Cardiac fibroblast (primary cell): Measurements from ENCODE around the gene GNAT2.
"Not testable (repeated sequence)": the region's sequence is repeated elsewhere in the genome, so short reads cannot be mapped to it uniquely, and the experiment has no call there.

ENCODE experiments used
- DNase-seq, 2 donors: peaks; one replicate each; pipeline versions ENCODE4 v3.0.0 to v3.0.0-alpha.2; 2010; ENCODE audit warnings: low read depth in 2 of 2
- H3K4me3 ChIP-seq, 2 donors: replicated peaks in 1 of 2; 1 replicate in 1 of 2; 2 replicates in 1 of 2; pipeline ENCODE4 v1.5.1; 2011; ENCODE audit warnings: low read depth in 2 of 2, low read length in 2 of 2, mild to moderate bottlenecking in 2 of 2, moderate library complexity in 1 of 2
- CTCF ChIP-seq: IDR thresholded peaks from one replicate; pipeline ENCODE4 v1.5.1; 2011; ENCODE audit warnings: low read depth, mild to moderate bottlenecking, low read length, inconsistent platforms

Gene GNAT2

GRCh38 chr1:109619576-109620400, at the start of gene GNAT2, which contains the start of gene AMPD2:
GNAT2 (minus strand) TSS chr1:109619616; CDS start chr1:109612870, 6,746 bp downstream.
AMPD2 (plus strand) TSS chr1:109619837; CDS start chr1:109621176, 1,339 bp downstream.
- peak; percentile 88 to 93 for DNase-seq

DNA sequence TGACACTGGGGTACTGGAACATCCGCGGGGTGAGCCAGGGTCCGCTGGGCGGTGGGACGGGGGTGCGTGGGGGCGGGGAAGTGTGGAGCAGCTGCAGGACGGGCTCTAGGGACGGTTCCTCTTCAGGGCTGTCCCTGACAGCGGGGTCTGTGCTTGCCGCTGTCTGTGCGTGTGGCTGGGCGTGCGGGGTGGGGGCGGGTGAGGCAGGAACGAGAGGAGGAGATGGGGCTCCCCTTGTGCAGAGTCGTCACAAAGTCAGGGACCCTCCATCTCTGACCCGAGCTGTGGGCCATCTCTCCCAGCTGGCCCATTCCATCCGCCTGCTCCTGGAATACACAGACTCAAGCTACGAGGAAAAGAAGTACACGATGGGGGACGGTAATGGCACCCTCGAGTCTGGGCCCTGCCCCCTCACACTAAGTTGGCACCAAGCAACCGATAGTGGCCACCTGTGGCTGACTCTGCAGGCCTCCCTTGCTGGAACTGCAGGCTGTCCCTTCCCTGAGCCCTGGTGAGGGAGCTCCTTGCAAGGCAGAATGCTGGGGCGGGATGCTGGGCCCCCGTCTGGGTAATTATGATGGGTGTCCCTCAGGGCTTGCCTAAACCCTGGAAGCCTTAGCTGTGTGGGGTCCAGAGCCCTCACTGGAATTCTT, 48.8 kb upstream of the GNAT2 start:
- no peak for DNase-seq
- peak overlapping the region; percentile 56 to 57 for H3K4me3 ChIP-seq
- TF ChIP-seq CTCF = no peak

More at GRCh38 chr1:109619576-109620400, at the start of gene GNAT2, which contains the start of gene AMPD2:
- no peak for TF ChIP-seq CTCF
- peak within 1 kb of the TSS; percentile 73 to 89 for H3K4me3 ChIP-seq

DNA sequence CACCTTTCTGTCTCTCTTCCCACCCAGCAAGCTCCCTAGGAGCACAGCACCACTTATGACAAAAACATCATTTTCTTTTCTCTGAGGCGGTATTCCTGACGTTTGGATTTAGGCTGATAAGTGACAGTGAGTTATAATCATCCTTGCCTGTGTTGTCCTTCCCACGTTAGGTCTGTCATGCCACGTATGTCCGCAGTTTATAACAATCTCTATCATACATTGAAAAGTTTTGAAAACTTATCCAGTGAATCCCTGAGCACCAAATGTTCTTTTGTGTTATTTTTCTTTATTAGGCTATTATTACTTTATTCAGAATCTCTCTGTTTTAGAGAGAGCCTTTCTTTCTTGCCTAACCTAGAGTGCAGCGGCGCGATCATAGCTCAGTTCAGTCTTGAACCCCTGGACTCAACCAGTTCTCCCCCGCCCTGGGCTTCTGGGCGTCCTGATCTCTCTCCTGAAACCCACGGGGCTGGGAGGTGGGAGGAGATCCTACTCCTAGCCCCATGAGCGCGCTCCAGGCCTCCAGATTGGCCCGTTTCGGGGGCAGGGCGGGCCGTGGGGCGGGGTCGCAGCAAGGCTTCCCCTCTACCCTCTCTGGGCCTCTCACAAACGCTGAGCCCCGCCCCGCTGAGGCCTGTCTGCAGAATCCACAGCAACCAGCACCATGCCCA, 48.2 kb upstream of the GNAT2 start, which contains the start of gene GSTM2:
TSS of gene GSTM2 (plus strand) at position 606 of the 671 bp plus-strand sequence. CDS start at position 665, 59 bp downstream.
- DNase-seq = peak; percentile 77 to 92
- TF ChIP-seq CTCF = no peak
- H3K4me3 ChIP-seq = peak within 1 kb of the TSS; percentile 56 to 57

- no peak for TF ChIP-seq CTCF
- no peak overlapping the region for H3K4me3 ChIP-seq
- no peak for DNase-seq
Observed at GRCh38 chr1:109664671-109665070, 45.3 kb upstream of the GNAT2 start.

DNA sequence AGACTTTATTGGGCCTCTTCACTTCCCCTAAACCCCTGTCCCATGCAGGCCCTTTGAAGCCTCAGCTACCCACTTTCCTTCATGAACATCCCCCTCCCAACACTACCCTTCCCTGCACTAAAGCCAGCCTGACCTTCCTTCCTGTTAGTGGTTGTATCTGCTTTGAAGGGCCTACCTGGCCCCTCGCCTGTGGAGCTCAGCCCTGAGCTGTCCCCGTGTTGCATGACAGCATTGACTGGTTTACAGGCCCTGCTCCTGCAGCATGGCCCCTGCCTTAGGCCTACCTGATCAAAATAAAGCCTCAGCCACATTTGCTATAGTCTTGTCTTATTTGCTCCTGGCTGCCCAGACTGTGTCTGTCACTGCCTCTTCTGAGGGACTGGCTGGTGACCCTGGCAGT, 42.0 kb upstream of the GNAT2 start:
- H3K4me3 ChIP-seq = no peak overlapping the region
- TF ChIP-seq CTCF = no peak
- no peak for DNase-seq

DNA sequence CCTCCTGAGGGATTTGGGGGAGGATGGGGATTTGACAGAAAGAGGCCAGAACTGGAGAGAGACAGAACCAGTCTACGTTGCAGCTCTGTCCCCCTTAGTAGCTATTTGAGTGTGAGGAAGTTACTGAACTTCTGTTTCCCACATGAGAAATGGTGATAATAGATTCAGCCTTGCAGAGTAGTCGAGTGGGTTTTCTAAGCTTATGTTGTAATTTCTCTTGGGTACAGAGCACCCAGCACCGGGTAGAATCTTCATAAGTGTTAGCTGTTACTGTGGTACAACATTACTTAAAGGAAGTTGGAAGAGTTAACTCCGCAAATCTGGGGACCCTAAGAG, 41.2 kb upstream of the GNAT2 start:
- not testable (repeated sequence) for DNase-seq, H3K4me3 ChIP-seq
